NCI-H510A treated with DMSO at 0.1 percent for 48 hours (cell line): ENCODE measurements around the gene RGS7.

Experiments used
- DNase-seq: peaks from one replicate; lab custom pipeline; 2025; lab: John Stamatoyannopoulos, UW

Gene RGS7

GRCh38 chr1:240831191-240831631 is 525.8 kb downstream of the RGS7 start:
- DNase-seq, result no peak

DNA sequence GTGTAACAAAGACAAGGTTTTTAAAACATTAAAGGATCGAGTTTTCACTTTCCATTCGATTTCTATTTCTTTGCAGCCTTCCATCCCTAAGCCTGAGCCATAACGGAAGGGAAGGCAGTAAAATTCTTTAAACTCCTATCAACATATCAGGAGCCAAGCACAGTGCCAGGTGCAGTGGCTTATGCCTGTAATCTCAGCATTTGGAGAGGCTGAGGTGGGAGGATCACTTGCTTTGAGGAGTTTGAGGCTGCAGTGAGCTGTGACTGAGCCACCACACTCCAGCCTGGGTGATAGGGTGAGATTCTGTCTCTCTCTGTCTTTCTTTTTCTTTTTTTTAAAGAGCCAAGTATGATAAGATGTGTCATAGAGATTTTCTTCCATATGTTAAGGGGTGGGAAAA is 527.5 kb downstream of the RGS7 start:
- no peak for DNase-seq

GRCh38 chr1:240827786-240828185 is 529.2 kb downstream of the RGS7 start:
- DNase-seq, result no peak

DNA sequence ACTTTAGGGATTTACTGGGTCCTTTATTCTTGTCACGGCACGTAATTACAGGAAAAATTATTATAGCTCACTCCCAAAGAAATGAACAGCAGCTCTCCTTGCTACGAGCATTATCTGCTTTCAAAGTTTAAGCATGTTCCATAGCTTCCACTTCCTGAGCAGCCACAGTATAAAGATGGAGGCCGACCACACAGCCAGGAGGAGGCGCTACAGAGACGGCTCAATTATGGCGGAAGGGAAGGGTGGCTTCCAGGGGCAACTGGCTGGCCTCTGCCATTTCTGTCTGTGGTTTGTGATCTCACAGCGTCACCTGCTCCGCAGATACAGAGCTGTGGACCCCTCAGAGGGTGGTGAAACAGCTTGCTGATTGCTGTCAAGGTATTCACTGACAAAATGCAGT is 532.8 kb downstream of the RGS7 start:
- DNase-seq, result no peak

DNA sequence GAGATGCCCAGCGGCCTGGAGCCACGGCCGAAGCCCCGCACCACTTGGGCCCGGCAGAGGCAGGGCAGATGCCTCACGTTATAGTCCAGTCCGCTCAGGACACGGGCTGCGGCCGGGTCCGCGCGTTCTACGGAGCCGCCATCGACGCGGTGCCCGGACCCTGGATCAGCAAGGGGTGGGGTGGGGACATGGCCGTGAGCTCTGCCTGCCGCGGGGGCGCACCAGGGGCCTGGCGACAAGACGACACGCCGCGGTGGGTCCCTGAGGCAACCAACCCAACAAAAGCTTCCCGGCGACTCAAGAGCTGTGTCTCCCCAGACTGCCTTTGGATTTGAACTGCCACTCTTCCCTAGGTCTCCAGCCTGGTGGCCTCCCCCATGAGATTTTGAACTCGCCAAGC is 533.6 kb downstream of the RGS7 start:
- DNase-seq, result no peak

- DNase-seq, result no peak
Measured at GRCh38 chr1:240821925-240822324, 535.1 kb downstream of the RGS7 start.

DNA sequence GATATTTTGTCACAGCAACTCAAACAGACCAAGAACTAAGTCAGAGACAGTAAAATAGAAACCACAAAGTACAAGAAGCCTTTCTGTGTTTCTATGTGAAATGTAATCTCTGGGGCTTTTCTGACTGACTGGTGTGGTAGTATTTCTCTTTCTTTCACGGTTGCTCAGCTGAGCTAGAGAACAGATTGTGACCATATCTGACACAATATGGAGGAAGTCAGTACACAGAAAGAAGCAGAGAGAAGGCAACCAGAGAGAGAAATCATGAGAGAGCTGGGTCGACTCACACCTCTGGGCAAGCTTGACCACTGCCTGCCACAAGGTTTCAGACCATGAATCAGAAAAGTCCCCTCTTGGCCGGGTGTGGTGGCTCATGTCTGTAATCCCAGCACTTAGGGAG is 536.2 kb downstream of the RGS7 start:
- DNase-seq, result no peak

GRCh38 chr1:240816472-240816871 is 540.5 kb downstream of the RGS7 start:
- DNase-seq, result no peak

- no peak for DNase-seq
Measured at GRCh38 chr1:240813720-240814119, 543.3 kb downstream of the RGS7 start.

DNA sequence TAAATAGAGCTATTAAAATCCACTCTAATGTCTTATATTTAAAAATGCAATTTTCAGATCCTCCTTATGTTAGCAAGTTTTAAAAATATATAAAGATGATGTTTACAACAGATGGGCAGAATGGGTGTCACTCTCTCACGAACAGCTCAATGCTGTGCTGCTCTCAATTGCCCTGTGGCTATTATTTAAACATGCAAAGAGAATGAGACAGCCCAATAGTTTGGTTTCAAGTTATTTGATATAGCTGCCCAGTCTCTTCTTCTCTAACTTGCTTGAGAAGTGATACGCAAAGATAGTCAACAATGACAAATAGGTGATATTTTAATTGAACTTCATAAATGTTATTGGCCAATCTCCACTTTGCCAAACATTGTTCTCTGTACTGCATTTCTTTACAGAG is 545.7 kb downstream of the RGS7 start:
- DNase-seq, result no peak

GRCh38 chr1:240808381-240808780 is 548.6 kb downstream of the RGS7 start:
- DNase-seq, result no peak

DNA sequence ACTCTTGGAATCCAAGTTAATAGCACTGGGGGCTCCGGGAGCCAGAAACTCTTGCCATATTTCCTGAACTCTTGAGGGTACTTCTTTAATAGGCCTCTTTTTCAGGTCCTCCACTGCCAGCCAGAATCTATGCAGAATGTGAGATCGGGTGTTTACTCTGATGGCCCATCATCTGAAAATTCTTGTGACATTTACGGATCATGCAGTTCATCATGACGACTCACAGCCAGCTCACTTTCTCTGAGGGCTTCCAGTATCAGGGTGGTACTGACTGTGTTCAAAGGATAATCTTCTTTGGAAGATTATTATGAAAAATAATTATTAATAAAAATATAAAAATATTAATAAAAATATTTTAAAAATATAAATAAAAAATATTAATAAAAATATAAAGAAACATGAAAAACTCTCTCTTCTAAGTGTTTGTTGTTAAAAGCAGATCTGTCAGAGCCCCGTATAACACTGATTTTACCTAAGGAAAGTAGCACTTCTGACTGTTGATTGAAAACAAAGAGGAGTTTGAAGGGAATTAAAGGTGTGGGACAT is 550.7 kb downstream of the RGS7 start:
- DNase-seq, result no peak

DNA sequence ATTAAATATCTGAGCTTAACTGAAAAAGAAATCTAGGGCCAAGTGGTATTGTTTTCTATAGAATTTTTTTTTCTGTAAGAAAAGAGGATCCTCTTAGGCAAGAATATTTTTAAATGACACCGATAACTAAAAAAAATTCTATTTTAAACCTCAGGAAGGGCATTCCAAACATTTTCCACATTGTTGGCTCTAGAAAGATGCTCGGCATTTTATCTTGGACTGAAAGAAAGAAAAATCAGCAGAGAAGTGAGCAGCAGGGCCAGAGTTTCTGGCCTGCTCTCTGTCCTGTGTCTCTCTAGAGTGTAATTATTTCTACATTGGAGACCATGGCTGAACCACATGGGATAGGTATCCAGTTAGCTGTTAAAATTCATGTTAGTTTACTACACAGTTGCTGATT is 552.5 kb downstream of the RGS7 start:
- no peak for DNase-seq

GRCh38 chr1:240803151-240803550 is 553.9 kb downstream of the RGS7 start:
- no peak for DNase-seq

- DNase-seq, result no peak
Measured at GRCh38 chr1:240802271-240802670, 554.7 kb downstream of the RGS7 start.

DNA sequence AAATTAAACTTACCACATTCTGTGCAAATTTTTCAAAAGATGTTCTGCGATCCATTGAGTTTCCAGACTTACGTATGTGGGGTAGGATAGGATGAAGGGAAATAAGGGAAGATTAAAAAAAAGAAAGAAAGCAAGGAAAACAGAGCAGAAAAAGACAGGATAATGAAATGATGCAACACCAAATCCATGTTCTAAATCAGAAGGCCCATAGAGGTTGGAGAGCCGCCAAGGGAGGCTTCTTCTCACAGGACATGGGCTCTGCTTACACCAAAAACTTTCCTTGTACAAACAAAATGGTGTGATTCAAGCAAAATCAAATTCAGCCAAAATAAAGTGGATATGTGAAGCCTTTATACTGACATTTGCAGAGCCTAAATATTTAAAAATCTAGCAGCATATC is 555.6 kb downstream of the RGS7 start:
- DNase-seq, result no peak

DNA sequence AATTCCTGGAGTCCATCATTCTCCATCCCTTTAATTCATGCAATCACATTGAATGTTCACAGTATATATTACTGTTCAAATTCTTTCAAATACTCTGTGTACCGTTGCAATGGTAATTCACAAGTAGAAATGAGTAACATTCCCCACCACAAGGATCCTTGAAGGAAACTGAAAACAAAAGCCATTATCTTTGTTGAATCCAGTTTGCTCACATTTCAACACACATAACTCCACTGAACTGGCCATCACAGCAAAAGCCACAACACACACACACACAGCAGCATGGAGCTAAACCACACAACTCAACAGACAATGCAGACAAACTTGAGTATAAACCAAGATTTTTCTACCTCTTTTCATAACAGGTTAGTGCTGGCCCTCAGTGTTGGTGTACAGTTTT is 556.7 kb downstream of the RGS7 start:
- DNase-seq, result no peak

- DNase-seq, result no peak
Measured at GRCh38 chr1:240797050-240797449, 560.0 kb downstream of the RGS7 start.

DNA sequence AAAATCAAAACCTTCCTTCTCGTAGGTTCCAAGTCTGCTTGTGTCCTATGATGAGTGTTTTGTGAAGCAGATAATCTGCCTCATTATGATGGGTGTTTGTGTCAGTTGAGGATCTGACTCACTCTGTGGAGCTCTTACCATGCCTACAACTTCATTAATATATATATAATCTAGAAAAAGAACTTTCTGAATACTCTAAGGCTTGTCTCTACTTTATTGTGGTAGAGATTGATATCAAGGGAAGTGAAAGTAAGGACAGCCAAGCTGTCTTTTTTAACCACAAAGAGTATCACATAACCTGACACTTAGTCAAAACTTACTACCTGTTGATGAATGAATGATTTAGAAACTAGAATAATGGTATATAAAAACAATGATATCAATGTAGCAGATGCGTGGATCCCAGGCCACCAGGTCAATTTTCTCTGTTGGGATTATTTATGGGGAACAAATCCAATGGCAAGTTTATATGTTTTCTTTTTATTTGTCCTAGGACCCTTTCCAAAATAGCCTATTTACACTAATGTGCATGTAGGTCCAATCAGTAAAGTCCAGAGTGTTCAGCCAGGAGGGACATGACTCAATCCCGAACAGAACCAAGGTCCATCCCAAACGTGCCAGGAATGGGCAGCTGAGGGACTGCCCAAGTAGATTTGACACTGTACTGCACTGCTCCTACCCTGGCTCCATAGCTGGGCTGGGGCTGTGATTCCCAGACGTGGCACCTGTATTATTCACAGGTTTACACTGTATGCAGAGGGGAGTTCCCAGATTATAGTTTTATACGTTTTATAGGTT is 562.8 kb downstream of the RGS7 start:
- no peak for DNase-seq

DNA sequence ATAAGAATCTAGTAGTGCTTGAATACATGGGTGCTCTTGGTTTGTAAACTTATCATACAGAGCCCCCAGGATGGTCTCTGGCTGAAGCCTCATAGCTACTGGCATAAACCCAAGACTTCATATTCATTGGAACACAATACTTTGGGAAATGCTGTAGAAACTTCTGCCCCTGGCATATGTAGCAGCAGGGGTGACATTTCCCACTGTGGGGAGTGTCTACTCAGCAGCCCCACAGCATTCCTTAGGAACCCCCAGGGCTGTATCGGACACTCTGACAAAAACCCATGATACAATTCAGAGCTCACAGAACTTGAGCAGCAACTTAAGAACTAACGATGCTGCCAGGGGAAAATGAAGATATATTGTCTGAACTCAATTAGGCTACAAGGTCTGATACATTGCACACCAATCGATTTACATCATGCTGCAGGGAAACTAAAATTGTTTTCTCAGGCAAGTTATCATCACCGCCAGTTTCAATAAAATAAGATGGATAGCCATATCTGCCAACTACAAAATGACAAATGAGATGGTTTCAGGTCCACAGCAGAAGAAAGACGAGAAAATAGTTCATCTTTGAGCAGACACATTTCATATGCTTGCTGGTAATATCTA is 564.0 kb downstream of the RGS7 start:
- no peak for DNase-seq

DNA sequence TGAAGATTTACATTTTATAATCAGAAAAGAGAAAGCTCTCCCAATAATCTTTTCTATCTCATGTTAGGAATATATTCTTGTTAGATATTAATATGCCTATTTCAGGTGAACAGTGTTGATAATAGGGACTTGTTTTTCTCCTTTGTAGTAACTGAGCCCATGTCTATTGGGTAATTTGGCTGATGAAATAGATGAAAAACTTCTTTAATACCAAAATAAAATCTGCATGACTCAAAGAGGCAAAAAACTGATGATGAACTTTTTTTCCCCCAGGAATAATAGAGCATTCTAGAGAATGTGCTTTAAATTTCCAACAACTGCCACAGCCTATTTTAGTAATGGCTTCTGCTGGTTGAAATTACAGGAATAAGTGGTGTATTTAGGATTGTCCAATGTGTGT is 566.1 kb downstream of the RGS7 start:
- DNase-seq, result no peak

DNA sequence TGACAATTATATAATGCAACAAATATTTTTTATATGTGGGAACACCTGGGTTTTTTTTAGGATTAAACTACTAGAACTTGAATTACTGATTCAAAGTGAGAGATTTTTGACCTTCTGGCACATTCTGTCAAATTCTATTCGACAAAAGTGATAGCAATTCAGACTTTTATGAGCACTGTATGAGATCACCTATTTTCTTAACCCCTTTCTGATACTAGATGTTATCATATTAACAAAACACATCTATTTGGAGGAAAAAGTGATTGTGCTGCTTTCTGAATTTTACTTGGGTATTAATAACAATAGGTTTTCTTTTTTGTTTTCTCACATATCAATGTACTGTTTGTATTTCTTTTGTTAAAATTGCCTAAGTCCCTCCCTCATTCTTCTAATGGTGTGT is 570.1 kb downstream of the RGS7 start:
- DNase-seq, result no peak

GRCh38 chr1:240784776-240785175 is 572.2 kb downstream of the RGS7 start:
- DNase-seq, result no peak

GRCh38 chr1:240783728-240784137 is 573.3 kb downstream of the RGS7 start:
- DNase-seq, result peak; percentile 40
